ENCODE measurements around the gene COMT.

The COMT gene

GRCh38 chr22:19970479-19971275 lies 29.1 kb downstream of the COMT start:
- peak; percentile 89 to 90 for DNase-seq

GRCh38 chr22:19971276-19972124 lies 29.9 kb downstream of the COMT start:
- no peak for DNase-seq

GRCh38 chr22:19972251-19972650 lies 30.7 kb downstream of the COMT start:
- no peak for DNase-seq

GRCh38 chr22:19972652-19973550 lies 31.3 kb downstream of the COMT start:
- no peak for DNase-seq

- no peak for DNase-seq
These were observed 32.1 kb downstream of the COMT start for GRCh38 chr22:19973551-19974267.

- DNase-seq = no peak
These were observed 32.8 kb downstream of the COMT start for GRCh38 chr22:19974268-19974861.

GRCh38 chr22:19974935-19975706 lies 33.5 kb downstream of the COMT start:
- DNase-seq = no peak

GRCh38 chr22:19975707-19976035 lies 34.1 kb downstream of the COMT start:
- DNase-seq = no peak

GRCh38 chr22:19976671-19977070 lies 35.1 kb downstream of the COMT start:
- no peak for DNase-seq

- DNase-seq = no peak
These were observed 36.0 kb downstream of the COMT start for GRCh38 chr22:19977296-19978243.

GRCh38 chr22:19978748-19979147 lies 37.2 kb downstream of the COMT start:
- no peak for DNase-seq

- no peak for DNase-seq
These were observed 38.3 kb downstream of the COMT start for GRCh38 chr22:19979712-19980493.

GRCh38 chr22:19980766-19981165 lies 39.2 kb downstream of the COMT start:
- DNase-seq = no peak

- no peak for DNase-seq
These were observed 39.8 kb downstream of the COMT start for GRCh38 chr22:19981171-19981960.

- DNase-seq = no peak
These were observed 40.7 kb downstream of the COMT start for GRCh38 chr22:19981961-19982920.

- no peak for DNase-seq
These were observed 41.5 kb downstream of the COMT start for GRCh38 chr22:19982991-19983578.

- no peak for DNase-seq
These were observed 42.2 kb downstream of the COMT start for GRCh38 chr22:19983741-19984140.
